ENCODE results near the gene GAL.

The GAL gene

GRCh38 chr11:68659158-68659921 is 25.0 kb upstream of the GAL start:
- no peak for TF ChIP-seq CTCF (IDR thresholded peaks at IDR 0.05; ENCODE audit: insufficient read depth, low read depth, low read length, missing control alignments)
- no peak for DNase-seq (ENCODE audit: low read depth)
- no peak overlapping the region for H3K4me3 ChIP-seq (ENCODE audit: low read depth, low read length)

GRCh38 chr11:68660066-68660810 is 24.1 kb upstream of the GAL start:
- no peak overlapping the region for H3K4me3 ChIP-seq (ENCODE audit: low read depth, low read length)
- DNase-seq (ENCODE audit: low read depth): no peak
- TF ChIP-seq CTCF (IDR thresholded peaks at IDR 0.05; ENCODE audit: insufficient read depth, low read depth, low read length, missing control alignments): no peak

- no peak overlapping the region for H3K4me3 ChIP-seq (ENCODE audit: low read depth, low read length)
- no peak for DNase-seq (ENCODE audit: low read depth)
- no peak for TF ChIP-seq CTCF (IDR thresholded peaks at IDR 0.05; ENCODE audit: insufficient read depth, low read depth, low read length, missing control alignments)
These were observed 23.3 kb upstream of the GAL start for GRCh38 chr11:68661014-68661413.

GRCh38 chr11:68661697-68662603 is 22.4 kb upstream of the GAL start:
- no peak overlapping the region for H3K4me3 ChIP-seq (ENCODE audit: low read depth, low read length)
- no peak for TF ChIP-seq CTCF (IDR thresholded peaks at IDR 0.05; ENCODE audit: insufficient read depth, low read depth, low read length, missing control alignments)
- no peak for DNase-seq (ENCODE audit: low read depth)

GRCh38 chr11:68663482-68664010 is 20.8 kb upstream of the GAL start:
- TF ChIP-seq CTCF (IDR thresholded peaks at IDR 0.05; ENCODE audit: insufficient read depth, low read depth, low read length, missing control alignments): no peak
- H3K4me3 ChIP-seq (ENCODE audit: low read depth, low read length): no peak overlapping the region
- no peak for DNase-seq (ENCODE audit: low read depth)

GRCh38 chr11:68664141-68664540 is 20.2 kb upstream of the GAL start:
- H3K4me3 ChIP-seq (ENCODE audit: low read depth, low read length): no peak overlapping the region
- no peak for DNase-seq (ENCODE audit: low read depth)
- TF ChIP-seq CTCF (IDR thresholded peaks at IDR 0.05; ENCODE audit: insufficient read depth, low read depth, low read length, missing control alignments): no peak

Data from GM12865 (cell line).